ENCODE data around the gene MGP. TPM values are rescaled to one million over a fixed set of nuclear protein-coding genes. Genes with fewer than 3 reads are reported as not detected.

MGP gene
- total RNA-seq, 2 experiments from 2014 or later, result not detected

- POLR2A ChIA-PET, result no interaction called here
Measured at GRCh38 chr12:14883686-14884085, 2.0 kb downstream of the MGP start.

GRCh38 chr12:14880890-14881453, 4.7 kb downstream of the MGP start:
- POLR2A ChIA-PET, result no interaction called here
- ATAC-seq, result no peak
- H3K27me3 Mint-ChIP-seq, result peaks cover 4% of the 10 kb centered on the region

More at GRCh38 chr12:14883686-14884085, 2.0 kb downstream of the MGP start:
- Mint-ChIP-seq H3K36me3 (ENCODE audit: low read depth) (no peaks in the 10 kb centered on the region), H3K27me3 (peaks cover 13% of the 10 kb centered on the region), H3K9me3 (ENCODE audit: low read depth) (no peaks in the 10 kb centered on the region), H3K4me3 (no peak overlapping the region), H3K4me1 (peaks cover 24% of the 10 kb centered on the region), H3K27ac (no peak overlapping the region)
- intact Hi-C loops (cut with DNase I, micrococcal nuclease), result loop anchor here in 1 of 2 experiments (2.0 kb wide), 1 partner anchor 27 kb away; no protein-coding TSS in a partner anchor
- DNase-seq, result no peak
- CTCF ChIA-PET, result interaction anchor here (0.8 to 1.2 kb wide), 5 partner anchors 13 to 112 kb away, joined by 3 to 4 read pairs (median 4); no protein-coding TSS in a partner anchor
- ATAC-seq, result no peak

GRCh38 chr12:14879222-14879933, 6.3 kb downstream of the MGP start:
- DNase-seq (no peak), ATAC-seq (no peak)
- CTCF ChIA-PET, result no interaction called here
- H3K36me3 Mint-ChIP-seq (ENCODE audit: low read depth), result no peaks in the 10 kb centered on the region
- POLR2A ChIA-PET, result no interaction called here
- no peaks in the 10 kb centered on the region for H3K9me3 Mint-ChIP-seq (ENCODE audit: low read depth)
- intact Hi-C loops (cut with DNase I, micrococcal nuclease), result no loop called here
- H3K4me1 Mint-ChIP-seq, result peaks cover 15% of the 10 kb centered on the region
- H3K4me3 Mint-ChIP-seq, result no peak overlapping the region
- no peaks in the 10 kb centered on the region for H3K27me3 Mint-ChIP-seq
- no peak overlapping the region for H3K27ac Mint-ChIP-seq

More at GRCh38 chr12:14880890-14881453, 4.7 kb downstream of the MGP start:
- peak overlapping the region; percentile 65 for H3K27ac Mint-ChIP-seq
- H3K4me1 Mint-ChIP-seq, result peaks cover 24% of the 10 kb centered on the region
- no peak for DNase-seq
- no peak overlapping the region for H3K4me3 Mint-ChIP-seq
- CTCF ChIA-PET, result no interaction called here
- no peaks in the 10 kb centered on the region for H3K36me3 Mint-ChIP-seq (ENCODE audit: low read depth)
- intact Hi-C loops (cut with DNase I, micrococcal nuclease), result no loop called here
- H3K9me3 Mint-ChIP-seq (ENCODE audit: low read depth), result no peaks in the 10 kb centered on the region

- Mint-ChIP-seq H3K9me3 (ENCODE audit: low read depth) (no peaks in the 10 kb centered on the region), H3K27ac (no peak overlapping the region), H3K4me3 (no peak overlapping the region), H3K4me1 (peaks cover 12% of the 10 kb centered on the region), H3K36me3 (ENCODE audit: low read depth) (no peaks in the 10 kb centered on the region), H3K27me3 (no peaks in the 10 kb centered on the region)
- POLR2A ChIA-PET, result no interaction called here
- CTCF ChIA-PET, result no interaction called here
- intact Hi-C loops (cut with DNase I, micrococcal nuclease), result no loop called here
- no peak for ATAC-seq
- no peak for DNase-seq
Measured at GRCh38 chr12:14878488-14878887, 7.2 kb downstream of the MGP start.

GRCh38 chr12:14876833-14877232, 8.8 kb downstream of the MGP start:
- H3K4me3 Mint-ChIP-seq, result no peak overlapping the region
- H3K27me3 Mint-ChIP-seq, result no peaks in the 10 kb centered on the region
- intact Hi-C loops (cut with DNase I, micrococcal nuclease), result no loop called here
- no peaks in the 10 kb centered on the region for H3K36me3 Mint-ChIP-seq (ENCODE audit: low read depth)
- DNase-seq (no peak), ATAC-seq (peak; percentile 30)
- ChIA-PET POLR2A (no interaction called here), CTCF (interaction anchor here (0.6 to 1.2 kb wide), 4 partner anchors 10 to 135 kb away, joined by 3 read pairs; no protein-coding TSS in a partner anchor)
- H3K27ac Mint-ChIP-seq, result no peak overlapping the region
- peaks cover 12% of the 10 kb centered on the region for H3K4me1 Mint-ChIP-seq
- H3K9me3 Mint-ChIP-seq (ENCODE audit: low read depth), result no peaks in the 10 kb centered on the region

- H3K4me3 Mint-ChIP-seq, result no peak overlapping the region
- intact Hi-C loops (cut with DNase I, micrococcal nuclease), result no loop called here
- POLR2A ChIA-PET, result no interaction called here
- CTCF ChIA-PET, result no interaction called here
- H3K4me1 Mint-ChIP-seq, result no peaks in the 10 kb centered on the region
- H3K27ac Mint-ChIP-seq, result no peak overlapping the region
- ATAC-seq, result no peak
- H3K9me3 Mint-ChIP-seq (ENCODE audit: low read depth), result no peaks in the 10 kb centered on the region
- no peaks in the 10 kb centered on the region for H3K36me3 Mint-ChIP-seq (ENCODE audit: low read depth)
- H3K27me3 Mint-ChIP-seq, result no peaks in the 10 kb centered on the region
- no peak for DNase-seq
Measured at GRCh38 chr12:14874882-14875281, 10.8 kb downstream of the MGP start.

- DNase-seq (no peak), ATAC-seq (peak; percentile 33)
- H3K27ac Mint-ChIP-seq, result no peak overlapping the region
- intact Hi-C loops (cut with DNase I, micrococcal nuclease), result no loop called here
- H3K4me3 Mint-ChIP-seq, result no peak overlapping the region
- no peaks in the 10 kb centered on the region for H3K9me3 Mint-ChIP-seq (ENCODE audit: low read depth)
- H3K36me3 Mint-ChIP-seq (ENCODE audit: low read depth), result no peaks in the 10 kb centered on the region
- CTCF ChIA-PET, result interaction anchor here (0.6 to 1.3 kb wide), 2 partner anchors 11 to 33 kb away, joined by 4 to 5 read pairs; no protein-coding TSS in a partner anchor
- no peaks in the 10 kb centered on the region for H3K4me1 Mint-ChIP-seq
- POLR2A ChIA-PET, result no interaction called here
- H3K27me3 Mint-ChIP-seq, result no peaks in the 10 kb centered on the region
Measured at GRCh38 chr12:14873440-14874185, 12.0 kb downstream of the MGP start.

GRCh38 chr12:14871886-14872285, 13.8 kb downstream of the MGP start:
- H3K4me3 Mint-ChIP-seq, result no peak overlapping the region
- ATAC-seq (no peak), DNase-seq (no peak)
- POLR2A ChIA-PET, result no interaction called here
- peaks cover 7% of the 10 kb centered on the region for H3K9me3 Mint-ChIP-seq (ENCODE audit: low read depth)
- CTCF ChIA-PET, result no interaction called here
- no peak overlapping the region for H3K27ac Mint-ChIP-seq
- H3K36me3 Mint-ChIP-seq (ENCODE audit: low read depth), result no peaks in the 10 kb centered on the region
- H3K27me3 Mint-ChIP-seq, result no peaks in the 10 kb centered on the region
- no peaks in the 10 kb centered on the region for H3K4me1 Mint-ChIP-seq
- intact Hi-C loops (cut with DNase I, micrococcal nuclease), result no loop called here

GRCh38 chr12:14871247-14871646, 14.4 kb downstream of the MGP start:
- intact Hi-C loops (cut with DNase I, micrococcal nuclease), result no loop called here
- no peak for ATAC-seq
- Mint-ChIP-seq H3K4me3 (no peak overlapping the region), H3K9me3 (ENCODE audit: low read depth) (peaks cover 7% of the 10 kb centered on the region), H3K36me3 (ENCODE audit: low read depth) (no peaks in the 10 kb centered on the region), H3K27ac (no peak overlapping the region), H3K4me1 (no peaks in the 10 kb centered on the region), H3K27me3 (no peaks in the 10 kb centered on the region)
- DNase-seq, result no peak
- CTCF ChIA-PET, result interaction anchor here (0.9 kb wide), 1 partner anchor 13 kb away, joined by 4 read pairs; no protein-coding TSS in a partner anchor
- POLR2A ChIA-PET, result no interaction called here

- intact Hi-C loops (cut with DNase I, micrococcal nuclease), result no loop called here
- Mint-ChIP-seq H3K4me3 (no peak overlapping the region), H3K27ac (no peak overlapping the region), H3K9me3 (ENCODE audit: low read depth) (peaks cover 7% of the 10 kb centered on the region), H3K36me3 (ENCODE audit: low read depth) (no peaks in the 10 kb centered on the region), H3K27me3 (no peaks in the 10 kb centered on the region), H3K4me1 (no peaks in the 10 kb centered on the region)
- ChIA-PET CTCF (interaction anchor here (0.6 to 2.0 kb wide), 3 partner anchors 20 to 47 kb away, joined by 3 to 7 read pairs (median 4); no protein-coding TSS in a partner anchor), POLR2A (no interaction called here)
- no peak for ATAC-seq
- DNase-seq, result no peak
Measured at GRCh38 chr12:14868916-14869506, 16.6 kb downstream of the MGP start.

GRCh38 chr12:14860490-14860889, 25.2 kb downstream of the MGP start:
- no peak overlapping the region for H3K4me3 Mint-ChIP-seq
- peaks cover 3% of the 10 kb centered on the region for H3K36me3 Mint-ChIP-seq (ENCODE audit: low read depth)
- ChIA-PET CTCF (no interaction called here), POLR2A (no interaction called here)
- no peak overlapping the region for H3K27ac Mint-ChIP-seq
- ATAC-seq, result no peak
- H3K27me3 Mint-ChIP-seq, result no peaks in the 10 kb centered on the region
- H3K4me1 Mint-ChIP-seq, result no peaks in the 10 kb centered on the region
- peaks cover 21% of the 10 kb centered on the region for H3K9me3 Mint-ChIP-seq (ENCODE audit: low read depth)
- intact Hi-C loops (cut with DNase I, micrococcal nuclease), result no loop called here
- DNase-seq, result no peak

Data from activated CD4-positive, alpha-beta T cell treated with anti-CD3 and anti-CD28 coated beads for 36 hours (primary cell).